Neuronal stem cell (in vitro differentiated cells): Measurements from ENCODE around the gene CALR.
A peak's percentile ranks its signal among the peaks of the same experiment; 100 is the strongest.

Experiments used
- DNase-seq: peaks from one replicate; pipeline ENCODE4 v3.0.0-alpha.2; 2013; ENCODE audit warnings: low spot score
- H2AFZ ChIP-seq: one replicate; pipeline ENCODE4 v1.6.1; 2013; ENCODE audit warnings: mild to moderate bottlenecking, low read length, inconsistent platforms
- H2AK5ac ChIP-seq: 2 replicates; pipeline ENCODE4 v1.6.1; 2013; ENCODE audit warnings: low read depth, mild to moderate bottlenecking, inconsistent platforms, low read length, moderate library complexity, mixed read lengths
- H2BK120ac ChIP-seq: 2 replicates; pipeline ENCODE4 v1.6.1; 2013; ENCODE audit warnings: low read depth, mild to moderate bottlenecking, inconsistent platforms, low read length, moderate library complexity, mixed read lengths
- H2BK12ac ChIP-seq: one replicate; pipeline ENCODE4 v1.6.1; 2013; ENCODE audit warnings: low read length, inconsistent platforms
- H2BK15ac ChIP-seq: 2 replicates; pipeline ENCODE4 v1.6.1; 2013; ENCODE audit warnings: mild to moderate bottlenecking, low read length, inconsistent platforms, mixed read lengths
- H2BK5ac ChIP-seq: one replicate; pipeline ENCODE4 v1.6.1; 2013; ENCODE audit warnings: inconsistent platforms, mild to moderate bottlenecking, low read length, moderate library complexity
- H3K14ac ChIP-seq: one replicate; pipeline ENCODE4 v1.6.1; 2013; ENCODE audit warnings: low read length, inconsistent platforms
- H3K18ac ChIP-seq: 2 replicates; pipeline ENCODE4 v1.6.1; 2013; ENCODE audit warnings: low read length, inconsistent platforms
- H3K23ac ChIP-seq: 2 replicates; pipeline ENCODE4 v1.6.1; 2013; ENCODE audit warnings: low read depth, mild to moderate bottlenecking, mixed read lengths, low read length, inconsistent platforms; ENCODE audit not compliant: poor library complexity
- H3K27ac ChIP-seq: replicated peaks from 3 replicates; pipeline ENCODE4 v1.5.1; 2013; ENCODE audit warnings: low read length, inconsistent platforms
- H3K27me3 ChIP-seq, 3 experiments: 2 replicates each; pipeline ENCODE4 v1.6.1; 2013; ENCODE audit warnings: low read length in 3 of 3, mild to moderate bottlenecking in 2 of 3, inconsistent platforms in 1 of 3, low read depth in 1 of 3, mixed read lengths in 1 of 3, moderate library complexity in 1 of 3; ENCODE audit not compliant: control insufficient read depth in 3 of 3, insufficient read depth in 3 of 3
- H3K36me3 ChIP-seq, 2 donors: replicated peaks in 1 of 2; 2 replicates each; pipeline ENCODE4 v1.6.1; 2013; ENCODE audit warnings: low read length in 2 of 2; ENCODE audit not compliant: control insufficient read depth in 2 of 2, insufficient read depth in 2 of 2
- H3K4ac ChIP-seq: 2 replicates; pipeline ENCODE4 v1.6.1; 2013; ENCODE audit warnings: inconsistent platforms, mild to moderate bottlenecking, low read length, moderate library complexity
- H3K4me1 ChIP-seq, 2 donors: 1 replicate in 1 of 2; 2 replicates in 1 of 2; pipeline ENCODE4 v1.6.1; 2013; ENCODE audit warnings: low read length in 2 of 2, low read depth in 1 of 2; ENCODE audit not compliant: control insufficient read depth in 2 of 2, insufficient read depth in 1 of 2
- H3K4me2 ChIP-seq: one replicate; pipeline ENCODE4 v1.6.1; 2013; ENCODE audit warnings: mild to moderate bottlenecking, low read length, inconsistent platforms; ENCODE audit not compliant: insufficient read depth, poor library complexity, severe bottlenecking
- H3K4me3 ChIP-seq, 2 donors: 2 replicates each; pipeline ENCODE4 v1.5.1; 2013; ENCODE audit warnings: low read length in 2 of 2, mild to moderate bottlenecking in 2 of 2, inconsistent platforms in 1 of 2, moderate library complexity in 1 of 2
- H3K79me1 ChIP-seq: one replicate; pipeline ENCODE4 v1.6.1; 2013; ENCODE audit warnings: low read depth, mild to moderate bottlenecking, inconsistent platforms, low read length, moderate library complexity
- H3K9ac ChIP-seq: one replicate; pipeline ENCODE4 v1.6.1; 2013; ENCODE audit warnings: mild to moderate bottlenecking, low read depth, low read length, inconsistent platforms; ENCODE audit not compliant: poor library complexity
- H3K9me3 ChIP-seq, 2 donors: replicated peaks in 1 of 2; 2 replicates each; pipeline versions ENCODE3 to v1.6.1; 2013; ENCODE audit warnings: low read length in 2 of 2, mild to moderate bottlenecking in 2 of 2, inconsistent platforms in 1 of 2, low read depth in 1 of 2, mixed read lengths in 1 of 2, moderate library complexity in 1 of 2; ENCODE audit not compliant: control insufficient read depth in 2 of 2, insufficient read depth in 1 of 2
- H4K8ac ChIP-seq: one replicate; pipeline ENCODE4 v1.6.1; 2013; ENCODE audit warnings: low read depth, mild to moderate bottlenecking, inconsistent platforms, low read length, moderate library complexity
- H4K91ac ChIP-seq: one replicate; pipeline ENCODE4 v1.6.1; 2013; ENCODE audit warnings: low read length, low read depth, mild to moderate bottlenecking, inconsistent platforms; ENCODE audit not compliant: poor library complexity
- WGBS, 2 donors: extraction: QIAGEN DNeasy Blood & Tissue Kit; methylation state at CpG; one replicate each; pipeline ENCODE4 v1.1.7; 2013; ENCODE audit warnings: missing lambda C conversion rate in 2 of 2, mixed read lengths in 1 of 2; ENCODE audit not compliant: insufficient read length in 2 of 2, insufficient replicate concordance in 1 of 2; ENCODE audit errors: extremely low coverage in 2 of 2; 5-methylcytosine and 5-hydroxymethylcytosine counted together

Gene CALR

DNA sequence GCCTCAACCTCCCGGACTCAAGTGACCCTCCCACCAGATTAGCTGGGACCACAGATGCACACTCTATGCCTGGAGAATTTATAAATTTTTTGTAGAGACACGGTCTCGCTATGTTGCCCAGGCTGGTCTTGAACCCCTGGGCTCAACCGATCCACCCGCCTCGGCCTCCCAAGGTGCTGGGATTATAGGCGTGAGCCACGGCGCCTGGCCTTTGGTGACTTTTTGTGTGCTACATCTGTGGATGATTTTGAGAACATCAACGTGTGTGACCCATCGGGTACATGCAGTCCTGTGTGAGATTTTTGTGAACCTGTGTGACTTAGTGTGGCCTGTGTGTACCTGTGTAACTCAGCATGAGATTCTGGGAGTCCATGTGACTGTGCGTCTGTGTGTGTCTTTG lies 48.3 kb downstream of the CALR start:
- no CpG with 5 or more reads among the region's 12 CpGs for WGBS, 2 donors
- H4K8ac ChIP-seq: no peak overlapping the region
- H3K79me1 ChIP-seq: no peaks in the 10 kb centered on the region
- H3K9me3 ChIP-seq: peaks cover 0 to 10% of the 10 kb centered on the region in 2 donors
- no peak overlapping the region for H2BK120ac ChIP-seq
- peaks cover 3 to 19% of the 10 kb centered on the region in 2 donors for H3K4me1 ChIP-seq
- no peak overlapping the region for H3K4me3 ChIP-seq
- H3K9ac ChIP-seq: no peak overlapping the region
- H3K27me3 ChIP-seq: peaks cover 0 to 87% (median 67%) of the 10 kb centered on the region in 3 experiments
- no peaks in the 10 kb centered on the region for H3K36me3 ChIP-seq
- H2BK15ac ChIP-seq: no peak overlapping the region
- no peak overlapping the region for H3K14ac ChIP-seq
- H3K27ac ChIP-seq: no peak overlapping the region
- no peak overlapping the region for H3K23ac ChIP-seq
- no peak overlapping the region for H3K18ac ChIP-seq
- no peak overlapping the region for H2AK5ac ChIP-seq
- no peak overlapping the region for H3K4ac ChIP-seq
- no peak overlapping the region for H4K91ac ChIP-seq
- no peak overlapping the region for H2AFZ ChIP-seq
- H2BK12ac ChIP-seq: no peak overlapping the region
- H2BK5ac ChIP-seq: no peak overlapping the region
- H3K4me2 ChIP-seq: no peak overlapping the region
- DNase-seq: no peak

DNA sequence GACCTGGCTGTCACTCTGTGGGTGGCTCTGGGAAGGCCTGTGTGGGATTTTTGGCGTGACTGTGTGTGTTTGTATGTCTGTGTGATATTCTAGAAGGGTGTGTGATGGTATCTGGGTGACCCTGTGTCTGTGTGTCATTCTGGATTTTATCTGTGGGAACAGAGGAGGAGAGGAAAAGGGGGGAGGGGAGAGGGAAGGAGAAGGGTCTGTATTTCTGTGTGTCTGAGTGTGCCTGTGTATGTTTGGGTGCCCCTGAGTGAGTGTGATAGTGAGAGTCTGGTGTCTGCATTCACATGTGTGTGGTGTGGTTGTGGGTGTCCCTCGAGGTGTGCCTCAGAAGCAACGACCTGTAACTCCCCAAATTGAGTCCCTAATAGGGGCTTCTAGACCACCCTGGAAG lies 48.8 kb downstream of the CALR start:
- no peak overlapping the region for H2BK120ac ChIP-seq
- no peak overlapping the region for H2AFZ ChIP-seq
- no peak overlapping the region for H3K14ac ChIP-seq
- peaks cover 0 to 10% of the 10 kb centered on the region in 2 donors for H3K9me3 ChIP-seq
- H3K9ac ChIP-seq: no peak overlapping the region
- no peak overlapping the region for H4K91ac ChIP-seq
- H4K8ac ChIP-seq: no peak overlapping the region
- H3K79me1 ChIP-seq: no peaks in the 10 kb centered on the region
- DNase-seq: no peak
- H2BK5ac ChIP-seq: no peak overlapping the region
- no peak overlapping the region for H3K18ac ChIP-seq
- no peak overlapping the region for H3K4ac ChIP-seq
- peaks cover 0 to 86% (median 67%) of the 10 kb centered on the region in 3 experiments for H3K27me3 ChIP-seq
- peaks cover 3 to 19% of the 10 kb centered on the region in 2 donors for H3K4me1 ChIP-seq
- no peak overlapping the region for H2AK5ac ChIP-seq
- no peaks in the 10 kb centered on the region for H3K36me3 ChIP-seq
- no peak overlapping the region for H3K4me2 ChIP-seq
- no peak overlapping the region for H2BK15ac ChIP-seq
- H3K23ac ChIP-seq: no peak overlapping the region
- WGBS, 2 donors: no CpG with 5 or more reads among the region's 3 CpGs
- H3K4me3 ChIP-seq: no peak overlapping the region
- H3K27ac ChIP-seq: no peak overlapping the region
- H2BK12ac ChIP-seq: no peak overlapping the region

DNA sequence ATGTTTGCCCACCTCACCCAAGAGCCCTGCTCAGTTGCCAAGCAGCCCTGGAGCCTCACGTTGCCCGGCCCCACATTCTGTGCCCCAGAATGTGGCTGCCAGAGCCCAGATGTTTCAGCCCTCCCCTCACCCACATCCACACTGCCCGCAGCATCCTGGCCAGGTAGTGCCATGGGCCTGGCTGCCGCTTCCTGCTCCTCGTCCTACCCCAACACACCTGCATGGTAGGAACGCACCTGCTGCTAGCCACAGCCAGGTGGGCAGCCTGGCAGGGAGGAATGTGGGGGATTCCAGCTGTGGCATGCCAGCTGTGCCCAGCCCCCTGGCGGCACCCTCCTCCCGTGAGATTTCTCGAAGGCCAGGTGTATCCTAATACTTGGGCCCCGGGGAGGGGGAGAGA lies 49.4 kb downstream of the CALR start:
- Histone ChIP-seq H3K4me1 (peaks cover 3 to 19% of the 10 kb centered on the region in 2 donors), H3K14ac (no peak overlapping the region), H2BK5ac (no peak overlapping the region), H2AK5ac (peak overlapping the region; percentile 78), H3K4me3 (peak overlapping the region in 1 of 2 donors; percentile 37), H2AFZ (no peak overlapping the region), H2BK12ac (no peak overlapping the region), H3K27ac (no peak overlapping the region), H2BK120ac (no peak overlapping the region), H3K4ac (no peak overlapping the region), H3K18ac (peak overlapping the region; percentile 60), H2BK15ac (no peak overlapping the region), H3K27me3 (peaks cover 0 to 84% (median 63%) of the 10 kb centered on the region in 3 experiments), H4K91ac (peak overlapping the region; percentile 9), H4K8ac (no peak overlapping the region), H3K4me2 (no peak overlapping the region), H3K36me3 (no peaks in the 10 kb centered on the region), H3K23ac (peak overlapping the region; percentile 25), H3K9me3 (peaks cover 0 to 10% of the 10 kb centered on the region in 2 donors), H3K79me1 (no peaks in the 10 kb centered on the region), H3K9ac (peak overlapping the region; percentile 63)
- DNase-seq: no peak
- no CpG with 5 or more reads among the region's 10 CpGs for WGBS, 2 donors

DNA sequence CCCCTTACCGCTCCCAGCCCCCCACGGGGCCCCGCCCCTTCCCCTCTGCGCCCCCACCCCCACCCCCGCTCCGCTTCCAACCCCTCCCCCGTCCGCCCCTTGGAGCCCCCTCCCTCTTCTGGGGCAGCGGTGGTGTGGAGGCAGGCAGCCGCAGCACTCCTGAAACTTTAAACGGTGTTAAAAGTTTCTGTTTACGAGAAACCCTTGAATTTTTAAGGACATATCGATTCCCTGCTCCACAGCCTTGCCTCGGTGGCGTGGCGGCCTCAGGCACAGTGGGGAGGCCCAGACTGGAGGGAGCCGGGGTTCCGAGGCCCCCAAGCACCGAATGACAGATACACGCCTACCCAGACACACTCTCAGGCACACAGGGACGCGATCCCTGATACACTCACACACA lies 52.0 kb downstream of the CALR start:
- peaks cover 0 to 6% of the 10 kb centered on the region in 2 donors for H3K9me3 ChIP-seq
- no peak overlapping the region for H4K8ac ChIP-seq
- H4K91ac ChIP-seq: no peak overlapping the region
- no peak overlapping the region for H2AK5ac ChIP-seq
- no peak overlapping the region for H3K27ac ChIP-seq
- H3K18ac ChIP-seq: peak overlapping the region; percentile 38
- peak overlapping the region in 1 of 2 donors; percentile 4 for H3K4me3 ChIP-seq
- WGBS, 2 donors: no CpG with 5 or more reads among the region's 22 CpGs
- H3K4me1 ChIP-seq: peaks cover 4 to 13% of the 10 kb centered on the region in 2 donors
- no peaks in the 10 kb centered on the region for H3K79me1 ChIP-seq
- no peak overlapping the region for H2BK120ac ChIP-seq
- H3K27me3 ChIP-seq: peaks cover 6 to 88% (median 61%) of the 10 kb centered on the region in 3 experiments
- peak overlapping the region; percentile 12 for H3K23ac ChIP-seq
- H2BK15ac ChIP-seq: no peak overlapping the region
- no peak for DNase-seq
- peak overlapping the region; percentile 3 for H3K14ac ChIP-seq
- no peak overlapping the region for H3K9ac ChIP-seq
- H2BK5ac ChIP-seq: no peak overlapping the region
- no peak overlapping the region for H3K4me2 ChIP-seq
- no peak overlapping the region for H2AFZ ChIP-seq
- no peak overlapping the region for H3K4ac ChIP-seq
- H2BK12ac ChIP-seq: no peak overlapping the region
- H3K36me3 ChIP-seq: no peaks in the 10 kb centered on the region
